HG03135 (cell line): ENCODE measurements around the gene CRIP2.

ENCODE experiments used
- ATAC-seq: cut with Tn5 transposase; IDR thresholded peaks from one replicate; pipeline ENCODE4 v1.9.1; 2021; ENCODE audit warnings: mild to moderate bottlenecking, moderate library complexity; ENCODE audit not compliant: unreplicated experiment

Gene CRIP2

GRCh38 chr14:105486163-105486973 is 11.7 kb downstream of the CRIP2 start, which contains the start of gene CRIP1:
Gene CRIP1 (plus strand): TSS chr14:105486886. CDS start chr14:105487260, 374 bp downstream.
- no peak for ATAC-seq

GRCh38 chr14:105486974-105487448 is 12.4 kb downstream of the CRIP2 start:
- ATAC-seq, result no peak

- ATAC-seq, result no peak
Measured at GRCh38 chr14:105487449-105487985, 12.9 kb downstream of the CRIP2 start.

- no peak for ATAC-seq
Measured at GRCh38 chr14:105487986-105488777, 13.6 kb downstream of the CRIP2 start.

- ATAC-seq, result no peak
Measured at GRCh38 chr14:105488781-105489541, 14.3 kb downstream of the CRIP2 start.

GRCh38 chr14:105489542-105490266 is 15.1 kb downstream of the CRIP2 start:
- no peak for ATAC-seq

- peak; percentile 0 for ATAC-seq
Measured at GRCh38 chr14:105490267-105490571, 15.6 kb downstream of the CRIP2 start.

- peak; percentile 67 for ATAC-seq
Measured at GRCh38 chr14:105490572-105491365, 16.1 kb downstream of the CRIP2 start, which contains the start of gene TEDC1. Gene TEDC1 (plus strand): TSS chr14:105491246. CDS start chr14:105491376, 130 bp downstream.

GRCh38 chr14:105491366-105491973 is 16.8 kb downstream of the CRIP2 start:
- ATAC-seq, result no peak

GRCh38 chr14:105492031-105492970 is 17.7 kb downstream of the CRIP2 start:
- ATAC-seq, result no peak

- ATAC-seq, result no peak
Measured at GRCh38 chr14:105492971-105493871, 18.6 kb downstream of the CRIP2 start.

- no peak for ATAC-seq
Measured at GRCh38 chr14:105493921-105494605, 19.4 kb downstream of the CRIP2 start.

- no peak for ATAC-seq
Measured at GRCh38 chr14:105494606-105494929, 19.9 kb downstream of the CRIP2 start.

- ATAC-seq, result no peak
Measured at GRCh38 chr14:105495101-105495989, 20.7 kb downstream of the CRIP2 start.
